Small intestine (tissue), 7 donors: Measurements from ENCODE around the gene GRIN1. TPM values are rescaled to one million over a fixed set of nuclear protein-coding genes. Genes with fewer than 3 reads are reported as not detected.

Source experiments
- DNase-seq, 2 donors: peaks; one replicate each; pipeline versions ENCODE4 v3.0.0 to v3.0.0-alpha.2; 2013
- FAIRE-seq: peaks from 2 replicates; lab custom pipeline; 2012; peaks lifted over from hg19 to GRCh38; lab: Jason Lieb, UNC
- H3K27ac ChIP-seq, 3 donors: one replicate each; pipeline ENCODE4 v1.5.1; 2013; ENCODE audit warnings: low read length in 2 of 3, mild to moderate bottlenecking in 2 of 3, control low read depth in 1 of 3, inconsistent platforms in 1 of 3, low read depth in 1 of 3, moderate library complexity in 1 of 3
- H3K27me3 ChIP-seq, 3 donors: one replicate each; pipeline ENCODE4 v1.6.1; 2013; ENCODE audit warnings: low read length in 3 of 3, inconsistent platforms in 1 of 3; ENCODE audit not compliant: control insufficient read depth in 3 of 3, insufficient read depth in 3 of 3
- H3K36me3 ChIP-seq, 3 donors: one replicate each; pipeline ENCODE4 v1.6.1; 2013; ENCODE audit warnings: low read length in 3 of 3, inconsistent platforms in 1 of 3, low read depth in 1 of 3, mild to moderate bottlenecking in 1 of 3, moderate library complexity in 1 of 3; ENCODE audit not compliant: control insufficient read depth in 3 of 3, insufficient read depth in 2 of 3
- H3K4me1 ChIP-seq, 3 donors: one replicate each; pipeline ENCODE4 v1.6.1; 2013; ENCODE audit warnings: low read length in 2 of 3, inconsistent platforms in 1 of 3, low read depth in 1 of 3, mild to moderate bottlenecking in 1 of 3, moderate library complexity in 1 of 3; ENCODE audit not compliant: control insufficient read depth in 3 of 3, insufficient read depth in 2 of 3
- H3K4me3 ChIP-seq, 3 donors: one replicate each; pipeline ENCODE4 v1.5.1; 2013; ENCODE audit warnings: low read length in 3 of 3, control low read depth in 1 of 3, inconsistent platforms in 1 of 3, low read depth in 1 of 3, mild to moderate bottlenecking in 1 of 3, moderate library complexity in 1 of 3
- H3K9me3 ChIP-seq, 2 donors: one replicate each; pipeline ENCODE4 v1.6.1; 2013; ENCODE audit warnings: low read depth in 1 of 2, low read length in 1 of 2; ENCODE audit not compliant: control insufficient read depth in 2 of 2, insufficient read depth in 1 of 2
- WGBS, 3 donors: extraction: QIAGEN DNeasy Blood & Tissue Kit; methylation state at CpG; one replicate each; pipeline ENCODE4 v1.1.7; 2013; 5-methylcytosine and 5-hydroxymethylcytosine counted together
- polyA plus RNA-seq, 4 donors: library from polyadenylated mRNA; stranded (reverse) in 3 of 4; unstranded in 1 of 4; fragments of 200-250 nt in 3 of 4; fragments of 120-200 nt in 1 of 4; gene quantifications; one replicate each; pipeline versions ENCODE4 v1.2.1 to v1.2.3, GENCODE V29; 2013
- donor health status: healthy with polysubstance abuse.
- donor health status: control.
- donor health status: control.
- donor health status: Bipolar disorder and iron deficiency.
- donor health status: healthy.

GRIN1 gene
- polyA plus RNA-seq, 4 donors: 0.79 to 0.92 TPM; not detected in 2

DNA sequence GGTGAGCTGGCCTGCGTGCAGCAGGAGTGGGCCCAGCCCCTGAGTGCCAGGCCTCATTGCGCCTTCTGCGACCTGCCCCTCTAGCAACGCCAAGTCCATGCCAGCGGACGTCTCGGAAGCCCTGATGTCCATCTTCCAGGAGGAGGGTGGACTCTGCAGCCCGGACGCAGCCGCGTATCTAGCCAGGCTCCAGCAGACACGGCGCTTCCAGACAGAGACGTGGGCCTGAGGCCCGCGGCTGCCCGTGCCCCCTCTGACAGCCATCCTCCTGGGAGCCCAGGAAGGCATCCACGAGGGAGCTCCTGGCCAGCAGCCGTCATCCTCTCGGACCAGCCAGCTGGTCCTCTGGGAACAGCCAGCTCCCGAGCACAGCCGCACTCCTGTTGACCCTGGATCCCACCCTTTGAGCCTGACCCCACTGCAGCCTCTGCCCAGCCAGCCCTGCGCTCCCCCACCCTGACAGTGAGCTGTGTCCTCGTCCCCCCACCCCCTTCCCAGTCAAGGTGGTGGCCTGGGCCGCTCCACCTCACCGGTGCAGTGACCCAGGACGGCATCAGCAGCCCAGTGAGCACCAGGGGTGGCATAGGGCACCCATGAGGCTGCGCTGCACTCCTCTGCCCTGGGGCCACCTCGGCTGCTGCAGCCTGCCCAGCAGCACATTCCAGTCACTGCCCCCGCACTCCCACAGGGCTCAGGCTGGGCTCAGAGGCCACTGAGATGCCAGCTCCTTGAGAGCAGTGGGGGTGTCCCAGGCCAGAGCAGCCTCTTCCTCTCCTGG, 77.4 kb downstream of the GRIN1 start:
- Histone ChIP-seq H3K9me3 (no peaks in the 10 kb centered on the region), H3K36me3 (peaks cover 0 to 61% (median 3%) of the 10 kb centered on the region in 3 donors), H3K4me1 (peaks cover 0 to 25% (median 0%) of the 10 kb centered on the region in 3 donors), H3K27ac (peak overlapping the region in 1 of 3 donors; percentile 57), H3K4me3 (no peak overlapping the region), H3K27me3 (no peaks in the 10 kb centered on the region)
- DNase-seq (no peak), FAIRE-seq (no peak)
- WGBS, 3 donors: 90 to 94% (median 93%) methylated on average over 23 to 30 of the region's 30 CpGs

DNA sequence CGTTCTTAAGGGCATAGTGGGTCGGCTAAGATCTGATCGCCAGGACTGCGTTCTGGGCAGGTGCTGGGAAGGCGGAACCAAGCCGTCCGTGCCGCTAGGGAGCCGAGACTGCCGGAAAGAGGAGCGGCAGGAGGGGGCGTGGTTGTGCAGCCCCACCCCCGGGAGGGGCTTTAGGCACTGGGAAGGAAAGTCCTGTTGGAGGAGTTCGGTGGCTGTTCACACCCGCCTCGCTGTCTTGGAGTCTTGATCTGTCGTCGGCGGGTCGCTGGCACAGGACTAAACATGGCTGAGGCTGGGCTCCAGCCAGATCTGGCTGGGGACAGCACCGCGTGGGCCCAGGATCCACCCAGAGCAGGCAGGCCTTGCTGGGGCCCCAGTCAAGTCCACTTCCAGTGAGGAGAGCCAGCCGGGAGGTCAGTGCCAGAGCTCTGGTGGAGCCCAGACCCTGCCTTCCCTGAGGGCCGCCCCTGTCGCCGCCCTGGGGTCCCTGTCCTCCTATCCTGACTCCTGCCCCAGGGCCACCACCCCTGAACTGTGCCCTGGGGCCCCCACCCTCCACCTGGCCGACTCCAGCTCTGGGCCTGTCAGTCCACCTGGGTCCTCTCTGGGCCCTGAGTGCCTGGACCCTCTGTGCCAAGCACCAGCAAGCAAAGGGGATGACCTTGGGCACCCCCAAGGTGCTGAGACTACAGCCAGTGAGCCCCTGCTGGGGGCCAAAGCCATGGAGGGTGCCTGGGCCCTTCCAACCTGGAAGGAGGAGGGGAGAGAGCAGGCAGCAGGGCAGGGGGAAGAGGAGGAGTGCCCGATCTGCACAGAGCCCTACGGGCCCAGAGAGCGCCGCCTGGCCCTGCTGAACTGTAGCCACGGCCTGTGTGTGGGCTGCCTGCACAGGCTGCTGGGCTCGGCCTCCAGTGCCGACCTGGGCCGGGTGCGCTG, 78.6 kb downstream of the GRIN1 start:
- Histone ChIP-seq H3K36me3 (peaks cover 0 to 57% (median 3%) of the 10 kb centered on the region in 3 donors), H3K4me1 (peaks cover 0 to 25% (median 0%) of the 10 kb centered on the region in 3 donors), H3K4me3 (peak overlapping the region; percentile 17 to 65 (median 39)), H3K27me3 (no peaks in the 10 kb centered on the region), H3K27ac (peak overlapping the region; percentile 57 to 95 (median 86)), H3K9me3 (no peaks in the 10 kb centered on the region)
- 22 to 53% (median 36%) methylated on average over 33 to 36 of the region's 36 CpGs for WGBS, 3 donors
- no peak for FAIRE-seq
- peak; percentile 91 to 92 for DNase-seq

DNA sequence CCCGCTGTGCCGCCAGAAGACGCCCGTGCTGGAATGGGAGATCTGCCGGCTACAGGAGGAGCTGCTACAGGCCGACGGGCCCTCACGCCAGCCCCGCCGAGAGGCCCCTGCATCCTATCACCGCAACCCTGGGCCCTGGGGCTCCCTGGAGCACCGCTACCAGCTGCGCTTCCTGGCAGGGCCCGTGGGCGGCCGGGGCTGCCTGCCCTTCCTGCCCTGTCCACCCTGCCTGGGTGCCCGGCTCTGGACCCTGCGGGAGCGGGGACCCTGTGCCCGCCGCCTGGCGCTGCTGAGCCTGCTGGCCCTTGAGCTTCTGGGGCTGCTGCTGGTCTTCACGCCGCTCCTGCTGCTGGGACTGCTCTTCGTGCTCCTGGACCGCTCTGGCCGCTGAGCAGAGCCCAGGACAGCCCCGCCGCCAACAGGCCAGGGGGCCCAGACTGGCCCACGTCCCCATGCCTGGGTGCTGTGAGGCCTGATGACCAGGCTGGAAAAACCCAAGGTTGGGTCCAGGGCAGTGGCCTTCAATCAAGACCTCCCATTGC, 79.3 kb downstream of the GRIN1 start:
- WGBS, 3 donors: 55 to 88% (median 65%) methylated on average over 24 to 30 of the region's 30 CpGs
- no peaks in the 10 kb centered on the region for H3K27me3 ChIP-seq
- no peaks in the 10 kb centered on the region for H3K9me3 ChIP-seq
- FAIRE-seq (no peak), DNase-seq (no peak)
- peaks cover 0 to 55% (median 3%) of the 10 kb centered on the region in 3 donors for H3K36me3 ChIP-seq
- H3K4me3 ChIP-seq: peak overlapping the region in 1 of 3 donors; percentile 65
- peak overlapping the region; percentile 41 to 95 (median 78) for H3K27ac ChIP-seq
- H3K4me1 ChIP-seq: peaks cover 0 to 30% (median 0%) of the 10 kb centered on the region in 3 donors

Other genes with a start within 250 kb of the GRIN1 start
- 100 to 1,000 TPM in 3 of 4 donors, 10 to 100 TPM in 1; 96.1 to 262 (median 181) TPM for gene FBXW5, start 194.4 kb upstream of the GRIN1 start, polyA plus RNA-seq
- 100 to 1,000 TPM in 1 of 4 donors, 10 to 100 TPM in 3; 13.6 to 106 (median 61.3) TPM for gene C8G, start 193.9 kb upstream of the GRIN1 start, polyA plus RNA-seq
- 10 to 100 TPM in 1 of 4 donors, 1 to 10 TPM in 2, not detected in 1; 2.2 to 88.7 (median 3.4) TPM for gene LCN12, start 186.9 kb upstream of the GRIN1 start, polyA plus RNA-seq
- 10 to 100 TPM in 2 of 4 donors, 1 to 10 TPM in 1, under 1 TPM in 1; 0.86 to 38.0 (median 19.4) TPM for gene PTGDS, start 161.7 kb upstream of the GRIN1 start, polyA plus RNA-seq
- gene LCNL1, start 156.2 kb upstream of the GRIN1 start, polyA plus RNA-seq: under 1 TPM in 2 of 4 donors, not detected in 2; 0.07 to 0.16 TPM
- gene PAXX, start 146.7 kb upstream of the GRIN1 start, polyA plus RNA-seq: 10 to 100 TPM; 33.7 to 85.9 (median 75.5) TPM
- gene CLIC3, start 142.6 kb upstream of the GRIN1 start, polyA plus RNA-seq: 1 to 10 TPM in 2 of 4 donors, under 1 TPM in 1, not detected in 1; 0.81 to 6.2 (median 1.4) TPM
- 10 to 100 TPM in 2 of 4 donors, 1 to 10 TPM in 2; 3.4 to 29.0 (median 8.8) TPM for gene ABCA2, start 110.9 kb upstream of the GRIN1 start, polyA plus RNA-seq
- gene FUT7, start 107.1 kb upstream of the GRIN1 start, polyA plus RNA-seq: under 1 TPM in 2 of 4 donors, not detected in 2; 0.09 to 0.90 TPM
- gene NPDC1, start 93.0 kb upstream of the GRIN1 start, polyA plus RNA-seq: 10 to 100 TPM; 18.3 to 84.6 (median 33.7) TPM
- gene ENTPD2, start 85.1 kb upstream of the GRIN1 start, polyA plus RNA-seq: 10 to 100 TPM in 2 of 4 donors, 1 to 10 TPM in 2; 5.5 to 16.5 (median 8.3) TPM
- gene SAPCD2, start 68.6 kb upstream of the GRIN1 start, polyA plus RNA-seq: 10 to 100 TPM in 2 of 4 donors, 1 to 10 TPM in 1, under 1 TPM in 1; 0.81 to 22.2 (median 7.0) TPM
- gene UAP1L1, start 61.6 kb upstream of the GRIN1 start, polyA plus RNA-seq: 10 to 100 TPM in 1 of 4 donors, 1 to 10 TPM in 2, under 1 TPM in 1; 0.89 to 25.8 (median 5.3) TPM
- 10 to 100 TPM; 40.3 to 69.4 (median 42.5) TPM for gene MAN1B1, start 52.2 kb upstream of the GRIN1 start, polyA plus RNA-seq
- 100 to 1,000 TPM in 3 of 4 donors, 10 to 100 TPM in 1; 66.2 to 179 (median 121) TPM for gene DPP7, start 24.4 kb upstream of the GRIN1 start, polyA plus RNA-seq
- gene LRRC26, start 30.9 kb downstream of the GRIN1 start, polyA plus RNA-seq: 10 to 100 TPM in 1 of 4 donors, 1 to 10 TPM in 2, under 1 TPM in 1; 0.67 to 13.0 (median 1.4) TPM
- not detected for gene TMEM210, start 32.9 kb downstream of the GRIN1 start, polyA plus RNA-seq
- 10 to 100 TPM; 20.0 to 44.2 (median 37.0) TPM for gene ANAPC2, start 49.4 kb downstream of the GRIN1 start, polyA plus RNA-seq
- 100 to 1,000 TPM in 2 of 4 donors, 10 to 100 TPM in 2; 68.9 to 146 (median 103) TPM for gene SSNA1, start 49.5 kb downstream of the GRIN1 start, polyA plus RNA-seq
- 10 to 100 TPM; 34.1 to 98.4 (median 65.9) TPM for gene TPRN, start 61.6 kb downstream of the GRIN1 start, polyA plus RNA-seq
- 10 to 100 TPM; 33.0 to 38.2 (median 35.0) TPM for gene TMEM203, start 66.5 kb downstream of the GRIN1 start, polyA plus RNA-seq
- gene NDOR1, start 66.5 kb downstream of the GRIN1 start, polyA plus RNA-seq: 10 to 100 TPM in 2 of 4 donors, 1 to 10 TPM in 2; 9.2 to 15.3 (median 12.1) TPM
- 10 to 100 TPM in 1 of 4 donors, 1 to 10 TPM in 3; 2.7 to 10.8 (median 8.3) TPM for gene RNF208, start 83.1 kb downstream of the GRIN1 start, polyA plus RNA-seq
- 10 to 100 TPM in 1 of 4 donors, 1 to 10 TPM in 1, under 1 TPM in 2; 0.57 to 70.0 (median 1.5) TPM for gene CYSRT1, start 86.0 kb downstream of the GRIN1 start, polyA plus RNA-seq
- gene RNF224, start 88.3 kb downstream of the GRIN1 start, polyA plus RNA-seq: 10 to 100 TPM in 1 of 4 donors, under 1 TPM in 1, not detected in 2; 0.03 to 83.7 TPM
- gene SLC34A3, start 91.7 kb downstream of the GRIN1 start, polyA plus RNA-seq: 10 to 100 TPM in 1 of 4 donors, under 1 TPM in 3; 0.21 to 30.3 (median 0.85) TPM
- gene TUBB4B, start 102.1 kb downstream of the GRIN1 start, polyA plus RNA-seq: 100 to 1,000 TPM; 365 to 445 (median 372) TPM
- gene STPG3, start 112.1 kb downstream of the GRIN1 start, polyA plus RNA-seq: 1 to 10 TPM in 1 of 4 donors, not detected in 3; 3.9 TPM
- 10 to 100 TPM; 34.7 to 62.5 (median 40.1) TPM for gene NELFB, start 116.2 kb downstream of the GRIN1 start, polyA plus RNA-seq
- 10 to 100 TPM in 2 of 4 donors, 1 to 10 TPM in 2; 3.4 to 21.5 (median 15.4) TPM for gene TOR4A, start 138.6 kb downstream of the GRIN1 start, polyA plus RNA-seq
- gene NRARP, start 163.1 kb downstream of the GRIN1 start, polyA plus RNA-seq: 10 to 100 TPM in 2 of 4 donors, 1 to 10 TPM in 2; 3.2 to 39.9 (median 8.9) TPM